HuH-7 (cell line): Measurements from ENCODE around the gene PDE9A.
"Not testable (repeated sequence)": the region's sequence is repeated elsewhere in the genome, so short reads cannot be mapped to it uniquely, and the experiment has no call there.

Source experiments
- DNase-seq: peaks from one replicate; pipeline ENCODE4 v3.0.0; 2011; ENCODE audit warnings: low spot score

Gene PDE9A

GRCh38 chr21:42799948-42800347 is 146.5 kb downstream of the PDE9A start:
- no peak for DNase-seq

GRCh38 chr21:42801616-42802015 is 148.2 kb downstream of the PDE9A start:
- DNase-seq: not testable (repeated sequence)

- DNase-seq: no peak
These were observed 153.2 kb downstream of the PDE9A start for GRCh38 chr21:42806509-42807140.

- DNase-seq: not testable (repeated sequence)
These were observed 154.0 kb downstream of the PDE9A start for GRCh38 chr21:42807293-42807895.

GRCh38 chr21:42807938-42808613 is 154.7 kb downstream of the PDE9A start:
- DNase-seq: no peak

GRCh38 chr21:42809171-42809570 is 155.8 kb downstream of the PDE9A start:
- no peak for DNase-seq

- no peak for DNase-seq
These were observed 156.4 kb downstream of the PDE9A start for GRCh38 chr21:42809577-42810475.

- DNase-seq: no peak
These were observed 158.5 kb downstream of the PDE9A start for GRCh38 chr21:42811960-42812359.

- DNase-seq: not testable (repeated sequence)
These were observed 159.3 kb downstream of the PDE9A start for GRCh38 chr21:42812528-42813241.

- DNase-seq: no peak
These were observed 161.8 kb downstream of the PDE9A start for GRCh38 chr21:42815217-42815616.

- DNase-seq: no peak
These were observed 164.9 kb downstream of the PDE9A start for GRCh38 chr21:42818328-42818749.

- no peak for DNase-seq
These were observed 166.6 kb downstream of the PDE9A start for GRCh38 chr21:42819861-42820615.

- no peak for DNase-seq
These were observed 167.4 kb downstream of the PDE9A start for GRCh38 chr21:42820616-42821465.
